KMS-11 (cell line): Measurements from ENCODE around the gene COLEC12.

Experiments used
- H2AFZ ChIP-seq: fragments of 200-600 bp; sonication (generic); 2 replicates; pipeline ENCODE4 v1.6.1; 2016; ENCODE audit warnings: antibody characterized with exemption, mixed run types, low read depth
- H3K27ac ChIP-seq: fragments of 200-600 bp; sonication (generic); 2 replicates; pipeline ENCODE4 v1.6.1; 2016; ENCODE audit warnings: mild to moderate bottlenecking, mixed run types
- H3K27me3 ChIP-seq: fragments of 200-600 bp; sonication (generic); 2 replicates; pipeline ENCODE4 v1.6.1; 2017; ENCODE audit warnings: mild to moderate bottlenecking, low read depth, mixed run types, moderate library complexity; ENCODE audit not compliant: insufficient read depth
- H3K36me3 ChIP-seq: fragments of 200-600 bp; sonication (generic); 2 replicates; pipeline ENCODE4 v1.6.1; 2017; ENCODE audit warnings: mild to moderate bottlenecking, mixed run types; ENCODE audit not compliant: insufficient read depth
- H3K4me1 ChIP-seq: fragments of 200-600 bp; sonication (generic); 2 replicates; pipeline ENCODE4 v1.6.1; 2016; ENCODE audit warnings: mild to moderate bottlenecking, low read depth, mixed run types; ENCODE audit not compliant: poor library complexity, severe bottlenecking
- H3K4me2 ChIP-seq: fragments of 200-600 bp; sonication (generic); 2 replicates; pipeline ENCODE4 v1.7.0; 2016; ENCODE audit warnings: mild to moderate bottlenecking, mixed run types
- H3K4me3 ChIP-seq: fragments of 200-600 bp; sonication (generic); IDR thresholded peaks from 2 replicates; pipeline ENCODE4 v1.6.1; 2017; ENCODE audit warnings: low read depth, low read length, mixed read lengths; ENCODE audit not compliant: insufficient read depth
- H3K79me2 ChIP-seq: fragments of 200-600 bp; sonication (generic); 2 replicates; pipeline ENCODE4 v1.6.1; 2016; ENCODE audit warnings: low read depth, mixed run types; ENCODE audit not compliant: insufficient read depth
- H3K9ac ChIP-seq: fragments of 200-600 bp; sonication (generic); 2 replicates; pipeline ENCODE4 v1.6.1; 2016; ENCODE audit warnings: mild to moderate bottlenecking, mixed run types
- H4K20me1 ChIP-seq: fragments of 200-600 bp; sonication (generic); 2 replicates; pipeline ENCODE4 v1.6.1; 2016; ENCODE audit warnings: mild to moderate bottlenecking, mixed run types; ENCODE audit not compliant: insufficient read depth
- CTCF ChIP-seq: fragments of 200-600 bp; sonication (generic); conservative IDR thresholded peaks from 2 replicates; pipeline ENCODE4 v1.6.1; 2017; ENCODE audit warnings: low read depth, mild to moderate bottlenecking, antibody characterized with exemption, low read length, moderate library complexity, mixed read lengths

The COLEC12 gene

GRCh38 chr18:332721-333510 is 167.6 kb downstream of the COLEC12 start:
- Histone ChIP-seq H3K27me3 (no peaks in the 10 kb centered on the region), H3K79me2 (no peaks in the 10 kb centered on the region), H4K20me1 (no peaks in the 10 kb centered on the region), H3K27ac (no peak overlapping the region), H3K4me1 (no peaks in the 10 kb centered on the region), H2AFZ (no peak overlapping the region), H3K4me3 (no peak overlapping the region), H3K4me2 (no peak overlapping the region), H3K36me3 (no peaks in the 10 kb centered on the region), H3K9ac (no peak overlapping the region)
- no peak for TF ChIP-seq CTCF

GRCh38 chr18:332007-332406 is 168.5 kb downstream of the COLEC12 start:
- Histone ChIP-seq H3K27me3 (no peaks in the 10 kb centered on the region), H3K27ac (no peak overlapping the region), H3K36me3 (no peaks in the 10 kb centered on the region), H3K4me2 (no peak overlapping the region), H2AFZ (no peak overlapping the region), H3K79me2 (no peaks in the 10 kb centered on the region), H3K4me3 (no peak overlapping the region), H4K20me1 (no peaks in the 10 kb centered on the region), H3K9ac (no peak overlapping the region), H3K4me1 (no peaks in the 10 kb centered on the region)
- no peak for TF ChIP-seq CTCF

- Histone ChIP-seq H3K4me1 (no peaks in the 10 kb centered on the region), H3K9ac (no peak overlapping the region), H3K36me3 (no peaks in the 10 kb centered on the region), H3K4me2 (no peak overlapping the region), H3K27ac (no peak overlapping the region), H2AFZ (no peak overlapping the region), H3K4me3 (no peak overlapping the region), H3K27me3 (no peaks in the 10 kb centered on the region), H3K79me2 (no peaks in the 10 kb centered on the region), H4K20me1 (no peaks in the 10 kb centered on the region)
- TF ChIP-seq CTCF = no peak
Measured at GRCh38 chr18:331221-331821, 169.2 kb downstream of the COLEC12 start.

- no peak overlapping the region for H3K4me3 ChIP-seq
- H3K79me2 ChIP-seq = no peaks in the 10 kb centered on the region
- no peak overlapping the region for H3K9ac ChIP-seq
- no peak overlapping the region for H2AFZ ChIP-seq
- H3K36me3 ChIP-seq = no peaks in the 10 kb centered on the region
- H4K20me1 ChIP-seq = no peaks in the 10 kb centered on the region
- TF ChIP-seq CTCF = no peak
- H3K27ac ChIP-seq = no peak overlapping the region
- no peaks in the 10 kb centered on the region for H3K27me3 ChIP-seq
- H3K4me2 ChIP-seq = no peak overlapping the region
- no peaks in the 10 kb centered on the region for H3K4me1 ChIP-seq
Measured at GRCh38 chr18:328928-329327, 171.6 kb downstream of the COLEC12 start.
